Loucy (cell line): ENCODE measurements around the gene POLD4.
"Not testable (repeated sequence)": the region's sequence is repeated elsewhere in the genome, so short reads cannot be mapped to it uniquely, and the experiment has no call there.

ENCODE experiments used
- EZH2phosphoT487 ChIP-seq: fragments of 200-600 bp; IDR thresholded peaks from 2 replicates; pipeline ENCODE4 v1.6.1; 2018; ENCODE audit warnings: antibody characterized with exemption, mild to moderate bottlenecking, moderate library complexity, borderline replicate concordance
- TF ChIP-seq, protein P1 (sequence below): fragments of 200-600 bp; sonication (generic); conservative IDR thresholded peaks from 2 replicates; pipeline ENCODE4 v1.5.1; 2014; ENCODE audit warnings: mild to moderate bottlenecking, antibody characterized with exemption, low read length

DNA sequence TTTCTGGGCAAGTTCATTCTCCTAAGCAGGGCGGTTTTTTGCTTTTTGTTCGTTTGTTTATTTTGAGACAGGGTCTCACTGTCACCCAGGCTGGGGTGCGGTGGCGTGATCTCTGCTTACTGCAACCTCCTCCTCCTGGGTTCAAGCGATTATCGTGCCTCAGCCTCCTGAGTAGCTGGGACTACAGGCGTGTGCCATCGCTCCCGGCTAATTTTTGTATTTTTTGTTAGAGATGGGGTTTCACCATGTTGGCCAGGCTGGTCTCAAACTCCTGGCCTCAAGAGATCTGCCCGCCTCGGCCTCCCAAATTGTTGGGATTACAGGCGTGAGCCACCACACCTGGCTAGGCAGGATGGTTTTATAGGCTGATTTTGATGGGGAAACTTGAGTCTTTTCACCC is 34.5 kb downstream of the POLD4 start:
- TF ChIP-seq, protein P1, sequence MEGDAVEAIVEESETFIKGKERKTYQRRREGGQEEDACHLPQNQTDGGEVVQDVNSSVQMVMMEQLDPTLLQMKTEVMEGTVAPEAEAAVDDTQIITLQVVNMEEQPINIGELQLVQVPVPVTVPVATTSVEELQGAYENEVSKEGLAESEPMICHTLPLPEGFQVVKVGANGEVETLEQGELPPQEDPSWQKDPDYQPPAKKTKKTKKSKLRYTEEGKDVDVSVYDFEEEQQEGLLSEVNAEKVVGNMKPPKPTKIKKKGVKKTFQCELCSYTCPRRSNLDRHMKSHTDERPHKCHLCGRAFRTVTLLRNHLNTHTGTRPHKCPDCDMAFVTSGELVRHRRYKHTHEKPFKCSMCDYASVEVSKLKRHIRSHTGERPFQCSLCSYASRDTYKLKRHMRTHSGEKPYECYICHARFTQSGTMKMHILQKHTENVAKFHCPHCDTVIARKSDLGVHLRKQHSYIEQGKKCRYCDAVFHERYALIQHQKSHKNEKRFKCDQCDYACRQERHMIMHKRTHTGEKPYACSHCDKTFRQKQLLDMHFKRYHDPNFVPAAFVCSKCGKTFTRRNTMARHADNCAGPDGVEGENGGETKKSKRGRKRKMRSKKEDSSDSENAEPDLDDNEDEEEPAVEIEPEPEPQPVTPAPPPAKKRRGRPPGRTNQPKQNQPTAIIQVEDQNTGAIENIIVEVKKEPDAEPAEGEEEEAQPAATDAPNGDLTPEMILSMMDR, result not testable (repeated sequence)
- TF ChIP-seq EZH2phosphoT487, result not testable (repeated sequence)
